ENCODE data around the gene ADGRF3.
"Not testable (repeated sequence)": the region's sequence is repeated elsewhere in the genome, so short reads cannot be mapped to it uniquely, and the experiment has no call there.

ADGRF3 gene

GRCh38 chr2:26317377-26318105 is 29.0 kb downstream of the ADGRF3 start:
- DNase-seq = no peak

- no peak for DNase-seq
These were observed 29.7 kb downstream of the ADGRF3 start for GRCh38 chr2:26316845-26317244.

GRCh38 chr2:26316041-26316440 is 30.5 kb downstream of the ADGRF3 start:
- DNase-seq = no peak

GRCh38 chr2:26314243-26314642 is 32.3 kb downstream of the ADGRF3 start:
- no peak for DNase-seq

- DNase-seq = no peak
These were observed 33.1 kb downstream of the ADGRF3 start for GRCh38 chr2:26313446-26313845.

- DNase-seq = no peak
These were observed 34.1 kb downstream of the ADGRF3 start for GRCh38 chr2:26312471-26312870.

- no peak for DNase-seq
These were observed 36.7 kb downstream of the ADGRF3 start for GRCh38 chr2:26309921-26310320.

GRCh38 chr2:26305540-26305939 is 41.0 kb downstream of the ADGRF3 start:
- DNase-seq = no peak

GRCh38 chr2:26305094-26305493 is 41.5 kb downstream of the ADGRF3 start:
- not testable (repeated sequence) for DNase-seq

GRCh38 chr2:26302846-26303245 is 43.7 kb downstream of the ADGRF3 start:
- no peak for DNase-seq

- DNase-seq = no peak
These were observed 46.2 kb downstream of the ADGRF3 start for GRCh38 chr2:26300234-26300925.

- no peak for DNase-seq
These were observed 47.0 kb downstream of the ADGRF3 start for GRCh38 chr2:26299471-26300101.

- DNase-seq = no peak
These were observed 47.8 kb downstream of the ADGRF3 start for GRCh38 chr2:26298638-26299393.

GRCh38 chr2:26298286-26298637 is 48.3 kb downstream of the ADGRF3 start:
- no peak for DNase-seq

GRCh38 chr2:26297061-26297460 is 49.5 kb downstream of the ADGRF3 start:
- no peak for DNase-seq

GRCh38 chr2:26295511-26295910 is 51.1 kb downstream of the ADGRF3 start:
- DNase-seq = no peak

- DNase-seq = no peak
These were observed 53.9 kb downstream of the ADGRF3 start for GRCh38 chr2:26292646-26293045.

- no peak for DNase-seq
These were observed 56.6 kb downstream of the ADGRF3 start for GRCh38 chr2:26290001-26290400.

GRCh38 chr2:26285931-26286330 is 60.7 kb downstream of the ADGRF3 start:
- DNase-seq = no peak

- no peak for DNase-seq
These were observed 62.5 kb downstream of the ADGRF3 start for GRCh38 chr2:26284132-26284531.

GRCh38 chr2:26283606-26284005 is 63.0 kb downstream of the ADGRF3 start:
- no peak for DNase-seq

GRCh38 chr2:26281226-26281625 is 65.4 kb downstream of the ADGRF3 start:
- DNase-seq = no peak

- no peak for DNase-seq
These were observed 66.7 kb downstream of the ADGRF3 start for GRCh38 chr2:26279886-26280285.
